ENCODE results near the gene SIPA1. TPM values are rescaled to one million over a fixed set of nuclear protein-coding genes. Genes with fewer than 3 reads are reported as not detected.
A peak's percentile ranks its signal among the peaks of the same experiment; 100 is the strongest.

The SIPA1 gene
- total RNA-seq, 1 donor from 2014 or later, result 40.3 TPM

- DNase-seq (ENCODE audit: low spot score), result no peak
Observed at GRCh38 chr11:65607614-65608426, 30.1 kb upstream of the SIPA1 start.

DNA sequence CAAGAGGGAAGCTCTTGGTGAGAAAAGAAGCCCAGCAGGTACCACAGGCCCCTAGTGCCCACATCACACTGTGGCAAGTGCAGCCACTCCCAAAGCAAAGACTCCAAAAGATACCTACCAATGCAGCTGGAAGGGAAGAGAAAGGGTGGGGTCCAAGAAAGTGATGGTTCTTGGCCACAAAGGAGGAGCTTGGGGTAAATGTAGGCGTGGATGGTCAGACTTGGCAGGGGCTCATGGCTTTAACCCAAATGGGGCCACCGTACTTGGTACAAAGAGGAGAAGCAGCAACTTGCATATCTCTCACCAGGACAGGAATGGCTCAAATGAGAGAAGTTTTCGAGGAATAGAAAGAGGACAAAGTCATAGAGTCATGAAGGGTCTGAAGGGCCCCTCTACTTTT lies 28.7 kb upstream of the SIPA1 start:
- no peak for DNase-seq (ENCODE audit: low spot score)

DNA sequence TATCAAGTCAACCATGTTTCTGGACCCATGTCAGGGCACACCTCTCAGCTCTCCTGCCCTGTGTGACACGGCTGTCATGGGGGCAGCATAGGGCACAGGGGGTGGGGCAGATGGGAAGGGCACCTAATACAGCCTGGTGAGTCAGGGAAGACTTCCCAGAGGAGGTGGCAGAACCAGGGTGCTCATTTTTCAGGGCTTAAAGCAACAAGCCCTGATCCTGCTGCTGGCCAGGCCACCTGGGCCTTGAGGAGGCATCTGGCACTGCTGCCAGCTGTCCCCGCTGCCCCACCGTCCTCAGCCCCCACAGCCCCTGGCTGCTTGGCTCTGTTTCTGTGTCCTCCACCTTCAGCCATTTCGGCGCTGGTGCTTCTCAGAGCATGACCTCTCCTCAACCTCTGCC lies 28.2 kb upstream of the SIPA1 start:
- DNase-seq (ENCODE audit: low spot score), result no peak

GRCh38 chr11:65610404-65610803 lies 27.5 kb upstream of the SIPA1 start:
- no peak for DNase-seq (ENCODE audit: low spot score)

- no peak for DNase-seq (ENCODE audit: low spot score)
Observed at GRCh38 chr11:65611028-65611757, 26.7 kb upstream of the SIPA1 start.

GRCh38 chr11:65611758-65612603 lies 25.9 kb upstream of the SIPA1 start:
- DNase-seq (ENCODE audit: low spot score), result no peak

DNA sequence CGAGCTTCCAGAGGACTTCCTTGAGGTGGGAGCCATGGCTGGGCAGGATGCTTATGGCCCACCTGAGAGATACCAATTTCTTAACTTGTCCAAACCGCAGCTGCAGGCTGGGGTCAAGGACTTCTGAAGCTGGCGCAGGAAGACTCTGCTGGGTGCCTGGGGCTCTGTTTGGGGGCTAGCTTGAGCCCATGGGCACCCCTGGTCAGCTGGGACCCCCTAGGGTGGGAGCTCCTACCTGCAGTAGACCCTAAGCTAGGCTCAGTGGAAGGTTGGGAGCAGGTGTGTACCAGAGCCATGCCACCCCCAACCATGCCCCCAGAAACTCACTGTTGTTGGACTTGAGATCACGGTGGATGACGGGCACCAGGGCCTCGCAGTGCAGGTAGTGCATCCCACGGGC lies 25.2 kb upstream of the SIPA1 start:
- DNase-seq (ENCODE audit: low spot score), result no peak

- no peak for DNase-seq (ENCODE audit: low spot score)
Observed at GRCh38 chr11:65613091-65613928, 24.6 kb upstream of the SIPA1 start.

- DNase-seq (ENCODE audit: low spot score), result peak; percentile 100
Observed at GRCh38 chr11:65615229-65615949, 22.5 kb upstream of the SIPA1 start, which contains the start of gene PCNX3. Gene PCNX3, plus strand, starts transcription at chr11:65615776. Its CDS starts 536 bp downstream, at chr11:65616312.

DNA sequence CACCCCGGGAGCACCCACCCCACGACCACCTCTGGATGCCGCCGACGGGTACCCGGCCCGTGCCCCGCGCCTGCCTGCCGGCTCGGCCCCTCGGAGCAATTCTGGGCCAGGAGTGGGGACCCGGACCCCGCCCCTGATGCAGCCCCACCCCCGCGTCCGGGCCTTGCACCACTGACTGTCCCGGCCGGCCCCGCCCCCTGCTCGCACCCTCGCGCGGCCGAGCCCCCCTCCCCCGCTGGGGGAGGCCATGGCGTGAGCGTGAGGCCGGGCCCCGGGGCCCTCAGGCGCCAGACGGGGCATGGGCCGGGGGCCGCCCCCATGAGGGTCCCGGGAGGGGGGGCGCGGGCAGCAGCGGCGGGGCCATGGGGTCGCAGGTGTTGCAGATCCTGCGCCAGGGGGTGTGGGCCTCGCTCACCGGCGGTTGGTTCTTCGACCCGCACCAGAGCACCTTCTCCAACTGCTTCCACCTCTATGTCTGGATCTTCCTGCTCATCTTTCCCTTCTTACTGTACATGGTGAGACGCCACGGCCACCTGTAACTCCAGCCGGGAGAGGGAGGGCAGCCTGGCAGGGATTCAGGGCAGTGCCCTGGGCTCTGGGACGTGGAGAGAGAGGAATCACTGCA lies 21.8 kb upstream of the SIPA1 start:
- DNase-seq (ENCODE audit: low spot score), result no peak

- DNase-seq (ENCODE audit: low spot score), result no peak
Observed at GRCh38 chr11:65616575-65617001, 21.3 kb upstream of the SIPA1 start.

GRCh38 chr11:65617136-65617850 lies 20.6 kb upstream of the SIPA1 start:
- DNase-seq (ENCODE audit: low spot score), result no peak

- no peak for DNase-seq (ENCODE audit: low spot score)
Observed at GRCh38 chr11:65617990-65618751, 19.7 kb upstream of the SIPA1 start.

- DNase-seq (ENCODE audit: low spot score), result no peak
Observed at GRCh38 chr11:65618763-65619162, 19.1 kb upstream of the SIPA1 start.

DNA sequence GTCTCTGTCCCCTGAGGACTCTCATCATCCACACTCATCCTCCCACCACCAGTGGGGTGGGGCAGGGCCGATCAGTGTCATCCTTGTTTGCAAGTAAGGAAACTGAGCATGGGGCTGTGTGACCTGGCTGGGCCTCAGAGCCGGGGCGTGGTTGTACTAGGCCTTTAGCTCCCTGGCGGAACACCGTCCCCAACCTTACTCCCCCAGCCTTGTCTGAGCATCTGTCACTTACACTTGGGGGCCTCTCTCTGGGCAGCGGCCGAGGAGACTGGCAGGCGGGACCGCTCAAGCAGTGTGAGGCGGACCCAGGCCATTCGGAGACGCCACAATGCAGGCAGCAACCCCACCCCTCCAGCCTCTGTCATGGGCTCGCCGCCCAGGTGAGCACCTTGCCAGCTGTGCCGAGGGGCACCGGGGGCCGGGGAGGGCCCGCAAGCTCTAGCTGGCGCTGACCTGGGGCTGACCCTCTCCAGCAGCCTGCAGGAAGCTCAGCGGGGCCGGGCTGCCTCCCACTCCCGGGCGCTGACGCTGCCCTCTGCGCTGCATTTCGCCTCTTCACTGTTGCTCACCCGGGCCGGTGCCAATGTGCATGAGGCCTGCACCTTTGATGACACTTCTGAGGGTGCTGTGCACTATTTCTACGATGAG lies 18.5 kb upstream of the SIPA1 start:
- DNase-seq (ENCODE audit: low spot score), result no peak

- DNase-seq (ENCODE audit: low spot score), result no peak
Observed at GRCh38 chr11:65620666-65621065, 17.2 kb upstream of the SIPA1 start.

DNA sequence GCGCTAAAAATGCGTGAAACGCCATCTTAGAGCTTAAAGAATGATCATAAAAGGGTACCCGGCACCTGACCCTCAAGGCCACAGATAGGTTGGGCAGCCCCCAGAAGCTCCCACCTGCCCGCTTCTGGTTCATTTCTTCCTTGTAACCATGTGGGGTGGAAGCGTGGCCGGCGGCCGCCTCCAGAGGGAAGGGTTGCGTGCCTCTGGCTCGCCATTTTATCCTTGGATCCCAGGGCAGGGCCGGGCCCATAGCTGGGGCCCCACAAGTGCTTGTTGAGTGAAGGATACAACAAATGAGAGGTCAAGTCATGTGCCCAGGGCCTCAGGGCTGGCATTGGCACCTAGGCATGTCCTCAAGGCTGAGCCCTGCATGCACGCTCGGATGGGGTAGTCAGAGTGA lies 16.4 kb upstream of the SIPA1 start:
- DNase-seq (ENCODE audit: low spot score), result no peak

DNA sequence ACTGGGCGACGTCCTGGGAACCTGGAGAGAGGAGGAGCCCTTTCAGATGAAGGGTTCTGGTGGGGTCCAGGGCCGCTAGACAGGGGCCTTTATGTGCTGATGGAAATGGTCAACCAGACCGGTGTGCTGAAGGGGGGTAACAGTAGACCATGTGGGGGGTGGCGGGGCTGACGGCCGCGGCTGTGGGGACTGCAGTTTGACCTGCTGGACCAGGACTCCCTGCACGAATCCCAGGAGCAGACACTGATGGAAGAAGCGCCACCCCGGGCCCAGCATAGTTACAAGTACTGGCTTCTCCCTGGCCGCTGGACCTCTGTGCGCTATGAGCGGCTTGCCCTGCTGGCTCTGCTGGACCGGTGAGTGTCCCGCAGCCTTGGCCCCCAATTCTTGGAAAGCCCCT lies 15.9 kb upstream of the SIPA1 start:
- DNase-seq (ENCODE audit: low spot score), result no peak
